K562 (cell line): Measurements from ENCODE around the gene MRFAP1. TPM values are rescaled to one million over a fixed set of nuclear protein-coding genes. Genes with fewer than 3 reads are reported as not detected.

ENCODE experiments used
- ARNT ChIP-seq, 2 experiments: fragments of 450-650 bp; IDR thresholded peaks; 2 replicates each; pipeline ENCODE4 v1.6.1; 2016; ENCODE audit warnings: mild to moderate bottlenecking in 1 of 2
- ELF2 ChIP-seq: fragments of 250-450 bp; sonication (Bioruptor Pico); IDR thresholded peaks from 2 replicates; pipeline ENCODE4 v1.5.0; 2021; ENCODE audit warnings: mild to moderate bottlenecking
- EP400 ChIP-seq: fragments of 450-650 bp; IDR thresholded peaks from 2 replicates; pipeline ENCODE4 v1.6.1; 2017; ENCODE audit warnings: antibody characterized with exemption, mild to moderate bottlenecking, moderate library complexity
- FOXA1 ChIP-seq: fragments of 450-650 bp; IDR thresholded peaks from 2 replicates; pipeline ENCODE4 v1.6.1; 2016; ENCODE audit warnings: mild to moderate bottlenecking, borderline replicate concordance
- FOXK1 ChIP-seq: sonication (generic); formaldehyde crosslinking; IDR thresholded peaks from 2 replicates; pipeline ENCODE4 v1.8.0; 2022; ENCODE audit warnings: missing genetic modification reagents, mild to moderate bottlenecking, borderline replicate concordance
- HEY1 ChIP-seq: fragments of 250-450 bp; sonication (Bioruptor Pico); IDR thresholded peaks from 2 replicates; pipeline ENCODE4 v1.5.0; 2020; ENCODE audit warnings: mild to moderate bottlenecking, moderate library complexity, borderline replicate concordance
- HLTF ChIP-seq: fragments of 450-650 bp; IDR thresholded peaks from 2 replicates; pipeline ENCODE4 v1.6.1; 2016
- ILF3 ChIP-seq: fragments of 450-650 bp; IDR thresholded peaks from 2 replicates; pipeline ENCODE4 v1.6.1; 2018; ENCODE audit warnings: antibody characterized with exemption, mild to moderate bottlenecking, moderate library complexity, borderline replicate concordance
- ILK ChIP-seq: fragments of 450-650 bp; IDR thresholded peaks from 2 replicates; pipeline ENCODE4 v1.6.1; 2016; ENCODE audit warnings: missing genetic modification characterization, low read depth, mild to moderate bottlenecking, missing compliant biosample characterization, moderate library complexity, borderline replicate concordance
- MTA3 ChIP-seq: fragments of 450-650 bp; formaldehyde crosslinking; IDR thresholded peaks from 2 replicates; pipeline ENCODE4 v1.6.1; 2017; ENCODE audit warnings: mild to moderate bottlenecking, borderline replicate concordance
- MYNN ChIP-seq, 2 experiments: sonication (generic); formaldehyde crosslinking in 1 of 2; IDR thresholded peaks; 2 replicates each; pipeline versions ENCODE4 v1.5.0 to v1.6.1; 2016 to 2020; ENCODE audit warnings: antibody characterized with exemption in 1 of 2, missing genetic modification reagents in 1 of 2
- NBN ChIP-seq: fragments of 450-650 bp; IDR thresholded peaks from 2 replicates; pipeline ENCODE4 v1.6.1; 2016; ENCODE audit warnings: low read depth, mild to moderate bottlenecking
- NCOA6 ChIP-seq: fragments of 450-650 bp; IDR thresholded peaks from 2 replicates; pipeline ENCODE4 v1.6.1; 2017; ENCODE audit warnings: mild to moderate bottlenecking
- NFIX ChIP-seq: fragments of 250-450 bp; sonication (Bioruptor Pico); IDR thresholded peaks from 2 replicates; pipeline ENCODE4 v1.4.0; 2020; ENCODE audit warnings: low read depth, mild to moderate bottlenecking, moderate library complexity
- RBM14 ChIP-seq: fragments of 200-400 bp; formaldehyde crosslinking; IDR thresholded peaks from 2 replicates; pipeline ENCODE4 v1.6.1; 2018; ENCODE audit warnings: low read depth, mild to moderate bottlenecking, low read length, moderate library complexity, borderline replicate concordance; ENCODE audit not compliant: insufficient read depth
- RBM39 ChIP-seq: fragments of 200-400 bp; formaldehyde crosslinking; optimal IDR thresholded peaks from 2 replicates; pipeline ENCODE3; 2018; ENCODE audit warnings: low read depth, low read length
- ZFP36 ChIP-seq: fragments of 150-350 bp; IDR thresholded peaks from 2 replicates; pipeline ENCODE4 v1.6.1; 2018; ENCODE audit warnings: low read length, low read depth; ENCODE audit not compliant: partially characterized antibody
- ZNF175 ChIP-seq: fragments of 200-800 bp; sonication (Bioruptor generic); IDR thresholded peaks from 2 replicates; pipeline ENCODE4 v1.6.1; 2016; ENCODE audit warnings: low read depth, mild to moderate bottlenecking, missing genetic modification characterization, missing compliant biosample characterization
- ZNF384 ChIP-seq: IDR thresholded peaks from 2 replicates; pipeline ENCODE4 v1.6.1; 2012; ENCODE audit warnings: low read depth, low read length, improper control_type of control experiment
- polyA plus RNA-seq, 8 experiments: library from polyadenylated mRNA; depleted of rRNA in 4 of 8; stranded (reverse) in 5 of 8; unstranded in 3 of 8; fragments of >200 nt; fragmentation: Nextera tagmentation in 2 of 8; fragmentation: Illumina TruSeq in 1 of 8; extraction: Ambion mirVana in 2 of 8; extraction: Trizol in 1 of 8; gene quantifications; 2 replicates each; pipeline versions ENCODE4 v1.2.1 to v1.2.3, GENCODE V29; 2011 to 2014; ENCODE audit warnings: inconsistent platforms in 1 of 8, missing spikeins in 1 of 8
- total RNA-seq, 7 experiments: library from RNA; depleted of rRNA in 6 of 7; stranded (reverse); fragments of >200 nt in 6 of 7; fragmentation: Illumina TruSeq in 2 of 7; extraction: Trizol in 2 of 7; gene quantifications; 2 replicates each; pipeline versions ENCODE4 v1.2.1 to v1.2.3, GENCODE V29; 2011 to 2021; ENCODE audit warnings: low replicate concordance in 1 of 7
- TF ChIP-seq, protein P1 (sequence below): fragments of 250-450 bp; sonication (Bioruptor Pico); IDR thresholded peaks from 2 replicates; pipeline ENCODE4 v1.8.0; 2022; ENCODE audit warnings: inconsistent platforms
- TF ChIP-seq, protein P2 (sequence below): sonication (generic); formaldehyde crosslinking; IDR thresholded peaks from 2 replicates; pipeline ENCODE4 v1.4.0; 2020; ENCODE audit warnings: mild to moderate bottlenecking, missing genetic modification reagents
- TF ChIP-seq, protein P3 (sequence below), 3 experiments: IDR thresholded peaks in 2 of 3; conservative IDR thresholded peaks in 1 of 3; 2 replicates each; pipeline ENCODE4 v1.5.1; 2011 to 2012; ENCODE audit warnings: low read length in 3 of 3, mild to moderate bottlenecking in 3 of 3, control low read depth in 2 of 3, improper control_type of control experiment in 1 of 3, inconsistent platforms in 1 of 3, low read depth in 1 of 3, mixed read lengths in 1 of 3, moderate library complexity in 1 of 3; ENCODE audit not compliant: insufficient read depth in 2 of 3

The MRFAP1 gene
- total and polyA plus RNA-seq, 9 of the 15 experiments (the other 6 are each of a cell fraction or from before 2014, with no cell fraction given), result 46.0 to 270 (median 151) TPM

DNA sequence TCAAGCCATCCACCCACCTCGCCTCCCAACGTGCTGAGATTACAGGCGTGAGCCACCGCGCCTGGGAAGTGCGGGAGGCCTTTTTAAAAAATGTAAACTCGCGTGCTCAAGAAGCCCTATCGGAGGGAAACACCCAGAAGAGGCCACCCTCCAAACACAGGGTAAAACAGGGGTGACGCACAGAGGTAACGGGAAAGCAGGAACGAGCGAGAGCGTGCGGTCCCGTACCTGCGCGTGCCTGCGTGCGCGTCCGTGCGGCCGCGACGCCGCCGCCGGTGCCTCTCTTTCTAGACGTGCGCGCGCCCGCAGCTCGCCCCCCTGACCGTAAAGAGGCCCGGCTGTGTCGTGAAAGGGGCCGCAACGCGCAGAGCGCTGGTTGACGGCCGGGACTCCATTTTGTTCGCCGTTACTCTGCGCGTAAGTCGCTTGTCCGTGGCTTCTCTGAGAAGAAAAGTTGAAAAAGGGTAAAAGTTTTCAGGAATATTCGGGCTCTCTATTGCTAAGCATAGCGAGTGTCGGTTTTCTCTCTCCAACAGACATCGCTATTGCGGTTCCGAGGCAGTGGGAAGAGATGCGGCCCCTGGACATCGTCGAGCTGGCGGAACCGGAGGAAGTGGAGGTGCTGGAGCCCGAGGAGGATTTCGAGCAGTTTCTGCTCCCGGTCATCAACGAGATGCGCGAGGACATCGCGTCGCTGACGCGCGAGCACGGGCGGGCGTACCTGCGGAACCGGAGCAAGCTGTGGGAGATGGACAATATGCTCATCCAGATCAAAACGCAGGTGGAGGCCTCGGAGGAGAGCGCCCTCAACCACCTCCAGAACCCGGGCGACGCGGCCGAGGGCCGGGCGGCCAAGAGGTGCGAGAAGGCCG, at the start of gene MRFAP1 (continued):
- TF ChIP-seq, protein P1, sequence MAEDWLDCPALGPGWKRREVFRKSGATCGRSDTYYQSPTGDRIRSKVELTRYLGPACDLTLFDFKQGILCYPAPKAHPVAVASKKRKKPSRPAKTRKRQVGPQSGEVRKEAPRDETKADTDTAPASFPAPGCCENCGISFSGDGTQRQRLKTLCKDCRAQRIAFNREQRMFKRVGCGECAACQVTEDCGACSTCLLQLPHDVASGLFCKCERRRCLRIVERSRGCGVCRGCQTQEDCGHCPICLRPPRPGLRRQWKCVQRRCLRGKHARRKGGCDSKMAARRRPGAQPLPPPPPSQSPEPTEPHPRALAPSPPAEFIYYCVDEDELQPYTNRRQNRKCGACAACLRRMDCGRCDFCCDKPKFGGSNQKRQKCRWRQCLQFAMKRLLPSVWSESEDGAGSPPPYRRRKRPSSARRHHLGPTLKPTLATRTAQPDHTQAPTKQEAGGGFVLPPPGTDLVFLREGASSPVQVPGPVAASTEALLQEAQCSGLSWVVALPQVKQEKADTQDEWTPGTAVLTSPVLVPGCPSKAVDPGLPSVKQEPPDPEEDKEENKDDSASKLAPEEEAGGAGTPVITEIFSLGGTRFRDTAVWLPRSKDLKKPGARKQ (CRISPR knock-in tag), result no peak
- TF ChIP-seq ARNT (IDR thresholded peaks at IDR 0.05) (no peak), HEY1 (CRISPR knock-in tag) (no peak), ELF2 (CRISPR knock-in tag) (no peak; the same call in 1 of the 2 replicates), ZNF384 (no peak; the same call in 1 of the 2 replicates), ILF3 (no peak), ZNF175 (CRISPR knock-in tag) (no peak), NBN (peak; percentile 54; the same call in 1 of the 2 replicates), RBM14 (no peak), ZFP36 (no peak), NCOA6 (peak; percentile 96), MTA3 (0 out of 2 replicates have a peak, but pooled peaks have one; percentile 24), HLTF (0 out of 2 replicates have a peak, but pooled peaks have one; percentile 3), MYNN (IDR thresholded peaks at IDR 0.05) (no peak), MYNN (CRISPR knock-in tag; IDR thresholded peaks at IDR 0.05) (no peak), EP400 (peak; percentile 78), NFIX (no peak), FOXK1 (CRISPR knock-in tag) (no peak), RBM39 (no peak), ILK (tag) (no peak), FOXA1 (no peak)
- TF ChIP-seq, protein P2, sequence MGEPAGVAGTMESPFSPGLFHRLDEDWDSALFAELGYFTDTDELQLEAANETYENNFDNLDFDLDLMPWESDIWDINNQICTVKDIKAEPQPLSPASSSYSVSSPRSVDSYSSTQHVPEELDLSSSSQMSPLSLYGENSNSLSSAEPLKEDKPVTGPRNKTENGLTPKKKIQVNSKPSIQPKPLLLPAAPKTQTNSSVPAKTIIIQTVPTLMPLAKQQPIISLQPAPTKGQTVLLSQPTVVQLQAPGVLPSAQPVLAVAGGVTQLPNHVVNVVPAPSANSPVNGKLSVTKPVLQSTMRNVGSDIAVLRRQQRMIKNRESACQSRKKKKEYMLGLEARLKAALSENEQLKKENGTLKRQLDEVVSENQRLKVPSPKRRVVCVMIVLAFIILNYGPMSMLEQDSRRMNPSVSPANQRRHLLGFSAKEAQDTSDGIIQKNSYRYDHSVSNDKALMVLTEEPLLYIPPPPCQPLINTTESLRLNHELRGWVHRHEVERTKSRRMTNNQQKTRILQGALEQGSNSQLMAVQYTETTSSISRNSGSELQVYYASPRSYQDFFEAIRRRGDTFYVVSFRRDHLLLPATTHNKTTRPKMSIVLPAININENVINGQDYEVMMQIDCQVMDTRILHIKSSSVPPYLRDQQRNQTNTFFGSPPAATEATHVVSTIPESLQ (CRISPR knock-in tag), result no peak
- TF ChIP-seq, protein P3, sequence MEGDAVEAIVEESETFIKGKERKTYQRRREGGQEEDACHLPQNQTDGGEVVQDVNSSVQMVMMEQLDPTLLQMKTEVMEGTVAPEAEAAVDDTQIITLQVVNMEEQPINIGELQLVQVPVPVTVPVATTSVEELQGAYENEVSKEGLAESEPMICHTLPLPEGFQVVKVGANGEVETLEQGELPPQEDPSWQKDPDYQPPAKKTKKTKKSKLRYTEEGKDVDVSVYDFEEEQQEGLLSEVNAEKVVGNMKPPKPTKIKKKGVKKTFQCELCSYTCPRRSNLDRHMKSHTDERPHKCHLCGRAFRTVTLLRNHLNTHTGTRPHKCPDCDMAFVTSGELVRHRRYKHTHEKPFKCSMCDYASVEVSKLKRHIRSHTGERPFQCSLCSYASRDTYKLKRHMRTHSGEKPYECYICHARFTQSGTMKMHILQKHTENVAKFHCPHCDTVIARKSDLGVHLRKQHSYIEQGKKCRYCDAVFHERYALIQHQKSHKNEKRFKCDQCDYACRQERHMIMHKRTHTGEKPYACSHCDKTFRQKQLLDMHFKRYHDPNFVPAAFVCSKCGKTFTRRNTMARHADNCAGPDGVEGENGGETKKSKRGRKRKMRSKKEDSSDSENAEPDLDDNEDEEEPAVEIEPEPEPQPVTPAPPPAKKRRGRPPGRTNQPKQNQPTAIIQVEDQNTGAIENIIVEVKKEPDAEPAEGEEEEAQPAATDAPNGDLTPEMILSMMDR (IDR thresholded peaks at IDR 0.05 in 2 of 3, conservative IDR thresholded peaks at IDR 0.05 in 1 of 3; ENCODE audit: insufficient read depth in 2 of 3, low read depth in 1 of 3, low read length in 3 of 3), result no peak
